ENCODE data around the gene MYOCOS.
"Not testable (repeated sequence)": the region's sequence is repeated elsewhere in the genome, so short reads cannot be mapped to it uniquely, and the experiment has no call there.

Gene MYOCOS

GRCh38 chr1:171597203-171597602 lies 24.8 kb upstream of the MYOCOS start:
- Histone ChIP-seq H3K9ac (ENCODE audit: low read length) (no peak overlapping the region), H3K4me3 (ENCODE audit: low read length) (no peak overlapping the region), H3K36me3 (ENCODE audit: control insufficient read depth, insufficient read depth, low read length, severe bottlenecking) (peaks cover 11% of the 10 kb centered on the region), H3K27me3 (replicated peaks; ENCODE audit: control insufficient read depth, insufficient read depth, low read length) (no peaks in the 10 kb centered on the region), H3K4me1 (ENCODE audit: control insufficient read depth, insufficient read depth, low read length) (peaks cover 13% of the 10 kb centered on the region), H3K9me3 (ENCODE audit: control insufficient read depth, low read length) (no peaks in the 10 kb centered on the region)
- DNase-seq (ENCODE audit: low read depth): no peak

GRCh38 chr1:171600310-171600709 lies 21.7 kb upstream of the MYOCOS start:
- not testable (repeated sequence) for H3K27me3 ChIP-seq (replicated peaks; ENCODE audit: control insufficient read depth, insufficient read depth, low read length); H3K9ac ChIP-seq (ENCODE audit: low read length); H3K36me3 ChIP-seq (ENCODE audit: control insufficient read depth, insufficient read depth, low read length, severe bottlenecking); H3K9me3 ChIP-seq (ENCODE audit: control insufficient read depth, low read length); DNase-seq (ENCODE audit: low read depth); H3K4me3 ChIP-seq (ENCODE audit: low read length)
- peaks cover 13% of the 10 kb centered on the region for H3K4me1 ChIP-seq (ENCODE audit: control insufficient read depth, insufficient read depth, low read length)

DNA sequence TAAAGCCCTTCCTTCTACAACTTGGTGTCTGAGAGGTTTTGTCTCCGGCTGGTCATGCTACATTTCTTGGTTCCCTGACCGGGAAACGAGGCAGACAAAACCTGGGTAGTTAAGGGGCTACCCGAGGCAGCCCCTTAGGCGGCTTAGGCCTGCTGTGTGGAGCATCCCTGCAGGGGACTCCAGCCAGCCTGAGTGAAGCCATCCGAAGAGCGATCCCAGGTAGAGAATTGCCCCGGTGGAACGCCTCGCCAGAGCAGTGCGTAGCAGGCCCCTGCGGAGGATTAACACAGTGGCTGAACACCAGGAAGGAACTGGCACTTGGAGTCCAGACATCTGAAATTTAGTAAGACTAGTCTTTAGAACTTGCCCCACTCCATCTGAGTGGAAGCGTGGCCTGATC lies 21.2 kb upstream of the MYOCOS start:
- H3K9ac ChIP-seq (ENCODE audit: low read length): no peak overlapping the region

DNA sequence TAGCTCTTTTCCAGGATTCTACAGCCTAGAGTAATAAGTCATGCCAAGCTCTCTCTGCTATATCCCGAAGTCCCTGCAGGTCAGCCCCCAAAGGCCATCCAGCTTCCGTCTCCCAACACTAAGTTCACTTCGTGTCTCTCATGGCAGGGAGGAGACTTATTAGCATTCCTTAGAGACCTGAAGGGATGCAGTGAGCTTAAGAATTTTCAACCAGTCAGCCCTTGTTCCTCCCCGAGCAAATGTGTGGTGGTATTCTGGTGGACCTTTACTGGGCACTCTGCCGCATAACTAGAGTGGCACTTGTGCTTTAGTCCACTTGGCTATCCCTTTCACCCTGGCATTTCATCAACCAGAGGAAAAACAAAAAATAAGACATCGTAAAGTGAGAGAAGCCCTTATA lies 19.0 kb upstream of the MYOCOS start:
- not testable (repeated sequence) for H3K9me3 ChIP-seq (ENCODE audit: control insufficient read depth, low read length); H3K9ac ChIP-seq (ENCODE audit: low read length); H3K4me3 ChIP-seq (ENCODE audit: low read length); H3K36me3 ChIP-seq (ENCODE audit: control insufficient read depth, insufficient read depth, low read length, severe bottlenecking); H3K27me3 ChIP-seq (replicated peaks; ENCODE audit: control insufficient read depth, insufficient read depth, low read length); H3K4me1 ChIP-seq (ENCODE audit: control insufficient read depth, insufficient read depth, low read length); DNase-seq (ENCODE audit: low read depth)

More for the DNA sequence above, 21.2 kb upstream of the MYOCOS start:
- no peaks in the 10 kb centered on the region for H3K27me3 ChIP-seq (replicated peaks; ENCODE audit: control insufficient read depth, insufficient read depth, low read length)
- H3K4me3 ChIP-seq (ENCODE audit: low read length): no peak overlapping the region
- no peaks in the 10 kb centered on the region for H3K36me3 ChIP-seq (ENCODE audit: control insufficient read depth, insufficient read depth, low read length, severe bottlenecking)
- H3K9me3 ChIP-seq (ENCODE audit: control insufficient read depth, low read length): no peaks in the 10 kb centered on the region
- no peak for DNase-seq (ENCODE audit: low read depth)
- peaks cover 13% of the 10 kb centered on the region for H3K4me1 ChIP-seq (ENCODE audit: control insufficient read depth, insufficient read depth, low read length)

GRCh38 chr1:171606402-171606941 lies 15.6 kb upstream of the MYOCOS start:
- Histone ChIP-seq H3K9ac (ENCODE audit: low read length) (no peak overlapping the region), H3K27me3 (replicated peaks; ENCODE audit: control insufficient read depth, insufficient read depth, low read length) (no peaks in the 10 kb centered on the region), H3K4me1 (ENCODE audit: control insufficient read depth, insufficient read depth, low read length) (peaks cover 12% of the 10 kb centered on the region), H3K9me3 (ENCODE audit: control insufficient read depth, low read length) (no peaks in the 10 kb centered on the region), H3K36me3 (ENCODE audit: control insufficient read depth, insufficient read depth, low read length, severe bottlenecking) (no peaks in the 10 kb centered on the region), H3K4me3 (ENCODE audit: low read length) (no peak overlapping the region)
- no peak for DNase-seq (ENCODE audit: low read depth)

DNA sequence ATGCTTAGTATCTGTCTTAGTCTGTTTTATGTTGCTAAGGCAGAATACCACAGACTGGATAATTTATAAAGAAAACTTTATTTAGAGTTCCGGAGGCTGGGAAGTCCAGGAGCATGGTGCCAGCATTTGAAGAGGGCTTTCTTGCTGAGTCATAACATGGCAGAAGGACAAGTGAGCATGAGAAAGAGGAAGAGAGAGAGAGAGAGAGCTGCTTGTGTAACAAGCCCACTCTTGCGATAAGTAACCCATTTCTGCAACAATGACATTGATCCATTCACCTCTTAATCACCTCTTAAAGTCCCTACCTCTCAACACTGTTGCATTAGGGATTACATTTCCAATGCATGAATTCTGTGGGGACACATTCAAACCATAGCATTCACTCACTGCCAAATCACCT lies 11.7 kb upstream of the MYOCOS start:
- no peak overlapping the region for H3K4me3 ChIP-seq (ENCODE audit: low read length)
- H3K9ac ChIP-seq (ENCODE audit: low read length): no peak overlapping the region
- peak; percentile 18 for DNase-seq (ENCODE audit: low read depth)
- H3K36me3 ChIP-seq (ENCODE audit: control insufficient read depth, insufficient read depth, low read length, severe bottlenecking): no peaks in the 10 kb centered on the region
- H3K9me3 ChIP-seq (ENCODE audit: control insufficient read depth, low read length): no peaks in the 10 kb centered on the region
- H3K27me3 ChIP-seq (replicated peaks; ENCODE audit: control insufficient read depth, insufficient read depth, low read length): no peaks in the 10 kb centered on the region
- H3K4me1 ChIP-seq (ENCODE audit: control insufficient read depth, insufficient read depth, low read length): peaks cover 13% of the 10 kb centered on the region

GRCh38 chr1:171611306-171611705 lies 10.7 kb upstream of the MYOCOS start:
- Histone ChIP-seq H3K9ac (ENCODE audit: low read length) (no peak overlapping the region), H3K4me3 (ENCODE audit: low read length) (no peak overlapping the region), H3K27me3 (replicated peaks; ENCODE audit: control insufficient read depth, insufficient read depth, low read length) (no peaks in the 10 kb centered on the region), H3K36me3 (ENCODE audit: control insufficient read depth, insufficient read depth, low read length, severe bottlenecking) (no peaks in the 10 kb centered on the region), H3K9me3 (ENCODE audit: control insufficient read depth, low read length) (no peaks in the 10 kb centered on the region), H3K4me1 (ENCODE audit: control insufficient read depth, insufficient read depth, low read length) (peaks cover 13% of the 10 kb centered on the region)
- peak; percentile 7 for DNase-seq (ENCODE audit: low read depth)

DNA sequence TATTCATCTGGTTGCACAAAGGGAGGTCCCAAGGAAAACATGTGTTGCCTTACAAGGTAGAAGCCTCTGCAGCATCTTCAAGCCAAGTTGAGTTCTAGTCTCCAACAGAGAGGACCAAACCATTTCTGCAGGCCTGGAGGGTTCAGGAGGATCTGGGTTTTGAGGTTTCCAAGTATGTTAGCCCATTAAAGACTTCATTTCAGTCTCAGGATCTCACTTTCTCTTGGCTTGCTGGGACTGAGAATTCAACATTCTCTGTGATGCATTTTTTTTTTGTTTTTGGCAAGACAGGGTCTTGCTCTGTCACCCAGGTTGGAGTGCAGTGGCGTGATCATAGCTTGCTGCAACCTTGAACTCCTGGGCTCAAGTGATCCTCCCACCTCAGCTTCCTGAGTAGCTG lies 8.8 kb upstream of the MYOCOS start:
- Histone ChIP-seq H3K27me3 (replicated peaks; ENCODE audit: control insufficient read depth, insufficient read depth, low read length) (no peaks in the 10 kb centered on the region), H3K36me3 (ENCODE audit: control insufficient read depth, insufficient read depth, low read length, severe bottlenecking) (no peaks in the 10 kb centered on the region), H3K4me1 (ENCODE audit: control insufficient read depth, insufficient read depth, low read length) (peaks cover 13% of the 10 kb centered on the region), H3K4me3 (ENCODE audit: low read length) (no peak overlapping the region), H3K9ac (ENCODE audit: low read length) (no peak overlapping the region), H3K9me3 (ENCODE audit: control insufficient read depth, low read length) (no peaks in the 10 kb centered on the region)
- DNase-seq (ENCODE audit: low read depth): no peak

DNA sequence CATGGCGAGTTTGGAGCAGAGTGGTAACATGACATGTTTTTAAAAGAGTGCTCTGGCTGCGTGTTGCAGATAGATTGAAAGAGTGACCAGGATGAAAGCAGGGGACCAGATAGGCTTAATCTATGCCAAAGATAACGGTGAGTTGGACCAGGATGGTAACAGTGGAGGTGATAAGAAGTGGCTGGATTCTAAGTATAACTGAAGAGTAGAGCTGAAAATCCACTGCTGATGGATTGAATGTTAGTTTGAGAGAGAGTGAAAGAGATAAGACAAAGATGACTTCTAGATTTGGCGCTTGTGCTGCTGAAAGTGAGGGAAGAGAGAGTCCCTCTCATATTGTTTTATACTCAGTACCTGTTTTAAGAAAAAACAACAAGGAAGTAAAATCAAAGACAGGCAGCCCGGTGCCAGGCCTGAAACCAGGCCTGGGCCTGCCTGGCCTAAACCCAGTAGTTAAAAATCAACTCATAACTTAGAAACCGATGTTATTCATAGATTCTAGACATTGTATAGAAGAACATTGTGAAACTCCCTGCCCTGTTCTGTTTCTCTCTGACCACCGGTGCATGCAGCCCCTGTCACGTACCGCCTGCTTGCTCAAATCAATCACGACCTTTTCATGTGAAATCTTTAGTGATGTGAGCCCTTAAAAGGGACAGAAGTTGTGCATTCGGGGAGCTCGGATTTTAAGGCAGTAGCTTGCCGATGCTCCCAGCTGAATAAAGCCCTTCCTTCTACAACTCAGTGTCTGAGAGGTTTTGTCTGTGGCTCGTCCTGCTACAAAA lies 6.7 kb upstream of the MYOCOS start:
- not testable (repeated sequence) for H3K27me3 ChIP-seq (replicated peaks; ENCODE audit: control insufficient read depth, insufficient read depth, low read length); DNase-seq (ENCODE audit: low read depth); H3K9me3 ChIP-seq (ENCODE audit: control insufficient read depth, low read length); H3K36me3 ChIP-seq (ENCODE audit: control insufficient read depth, insufficient read depth, low read length, severe bottlenecking); H3K4me3 ChIP-seq (ENCODE audit: low read length); H3K9ac ChIP-seq (ENCODE audit: low read length)
- H3K4me1 ChIP-seq (ENCODE audit: control insufficient read depth, insufficient read depth, low read length): peaks cover 13% of the 10 kb centered on the region

DNA sequence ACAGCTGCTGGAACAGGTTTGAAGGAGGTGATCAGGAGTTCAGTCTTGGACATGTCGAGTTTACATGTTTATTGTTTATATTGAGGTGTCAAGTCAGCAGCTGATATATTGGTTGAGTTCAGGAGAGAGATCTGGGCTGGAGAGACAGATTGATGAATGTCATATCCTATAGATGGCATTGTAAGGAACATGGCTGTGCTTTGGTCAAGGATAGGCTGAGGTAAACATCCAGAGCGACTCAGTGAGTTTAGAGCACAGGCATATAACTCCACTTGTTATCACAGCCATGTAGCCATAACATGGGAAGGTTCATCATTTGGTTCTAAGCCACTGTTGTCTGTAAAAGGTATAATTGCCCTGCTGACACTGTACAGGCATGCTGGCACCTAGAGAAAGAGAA lies 5.5 kb upstream of the MYOCOS start:
- Histone ChIP-seq H3K27me3 (replicated peaks; ENCODE audit: control insufficient read depth, insufficient read depth, low read length) (no peaks in the 10 kb centered on the region), H3K9me3 (ENCODE audit: control insufficient read depth, low read length) (no peaks in the 10 kb centered on the region), H3K4me3 (ENCODE audit: low read length) (no peak overlapping the region), H3K4me1 (ENCODE audit: control insufficient read depth, insufficient read depth, low read length) (peaks cover under 1% of the 10 kb centered on the region), H3K9ac (ENCODE audit: low read length) (no peak overlapping the region), H3K36me3 (ENCODE audit: control insufficient read depth, insufficient read depth, low read length, severe bottlenecking) (no peaks in the 10 kb centered on the region)
- no peak for DNase-seq (ENCODE audit: low read depth)

- no peaks in the 10 kb centered on the region for H3K9me3 ChIP-seq (ENCODE audit: control insufficient read depth, low read length)
- no peak overlapping the region for H3K9ac ChIP-seq (ENCODE audit: low read length)
- H3K27me3 ChIP-seq (replicated peaks; ENCODE audit: control insufficient read depth, insufficient read depth, low read length): peaks cover 6% of the 10 kb centered on the region
- no peak for DNase-seq (ENCODE audit: low read depth)
- no peaks in the 10 kb centered on the region for H3K4me1 ChIP-seq (ENCODE audit: control insufficient read depth, insufficient read depth, low read length)
- no peak overlapping the region for H3K4me3 ChIP-seq (ENCODE audit: low read length)
- H3K36me3 ChIP-seq (ENCODE audit: control insufficient read depth, insufficient read depth, low read length, severe bottlenecking): no peaks in the 10 kb centered on the region
Observed at GRCh38 chr1:171623651-171624331, 1.7 kb downstream of the MYOCOS start.
